ENCODE data around the gene KLF1. TPM values are rescaled to one million over a fixed set of nuclear protein-coding genes. Genes with fewer than 3 reads are reported as not detected.
A peak's percentile ranks its signal among the peaks of the same experiment; 100 is the strongest.

Gene KLF1
- total RNA-seq, 1 experiment from 2014 or later: not detected

DNA sequence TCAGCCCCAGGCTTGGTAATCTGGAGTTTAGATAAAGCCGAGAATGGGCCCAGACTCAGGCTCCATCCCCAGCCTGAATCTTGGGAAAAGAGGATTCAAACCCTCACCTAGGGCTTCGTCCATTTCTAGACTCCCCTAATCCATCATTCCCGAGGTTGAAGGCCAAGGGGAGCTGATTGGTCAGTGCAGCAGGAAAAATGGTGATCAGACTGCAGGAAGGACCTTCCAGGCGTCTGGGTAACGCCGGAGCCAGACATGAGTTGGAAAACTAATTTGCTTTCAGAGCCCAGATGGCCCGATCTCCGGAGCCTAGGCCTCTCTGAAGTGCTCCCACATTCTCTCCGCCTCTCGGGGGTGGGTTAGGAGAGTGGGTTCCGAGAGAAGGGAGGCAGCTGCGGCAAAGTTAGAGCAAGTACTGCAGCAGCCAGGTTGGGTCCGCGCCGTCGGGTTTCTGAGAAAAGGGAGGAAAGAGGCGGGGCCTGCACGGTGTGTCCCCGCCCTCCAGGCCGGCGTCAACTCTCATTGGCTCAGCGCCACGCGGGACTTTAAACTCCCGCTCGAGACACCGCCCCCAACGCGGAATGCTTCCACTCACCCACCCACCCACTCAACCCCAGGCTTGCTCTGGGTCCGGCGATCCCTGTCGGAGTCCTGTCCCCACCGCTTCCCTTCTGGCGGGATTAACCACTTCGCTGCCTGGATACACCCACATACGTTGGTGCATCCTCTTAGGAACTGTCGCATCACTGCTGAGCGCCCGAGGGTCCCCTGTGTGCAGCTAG, 51.8 kb downstream of the KLF1 start:
- H3K9me3 Mint-ChIP-seq (ENCODE audit: low read depth, unreplicated experiment): no peaks in the 10 kb centered on the region
- CTCF ChIA-PET: no interaction called here
- DNase-seq: peak; percentile 21
- H3K36me3 Mint-ChIP-seq (ENCODE audit: insufficient read depth, unreplicated experiment): peaks cover 16% of the 10 kb centered on the region
- TF ChIP-seq CTCF (IDR thresholded peaks at IDR 0.05; ENCODE audit: unreplicated experiment): no peak
- H3K4me3 Mint-ChIP-seq (ENCODE audit: low read depth, unreplicated experiment): peak overlapping the region; percentile 55
- no peak overlapping the region for H3K27ac Mint-ChIP-seq (ENCODE audit: unreplicated experiment)
- intact Hi-C loops (cut with micrococcal nuclease; ENCODE audit: unreplicated experiment): no loop called here
- peaks cover 8% of the 10 kb centered on the region for H3K4me1 Mint-ChIP-seq (ENCODE audit: low read depth, unreplicated experiment)
- no TSS peak for BruUV-seq (replicated peaks)
- peaks cover 70% of the 10 kb centered on the region for H3K27me3 Mint-ChIP-seq (ENCODE audit: unreplicated experiment)

GRCh38 chr19:12834566-12834943, 52.4 kb downstream of the KLF1 start, which contains the start of gene RTBDN:
RTBDN (minus strand) TSS chr19:12834579; CDS start chr19:12829979, 4,600 bp downstream.
- intact Hi-C loops (cut with micrococcal nuclease; ENCODE audit: unreplicated experiment): no loop called here
- Mint-ChIP-seq H3K27ac (ENCODE audit: unreplicated experiment) (no peak within 1 kb of the TSS), H3K27me3 (ENCODE audit: unreplicated experiment) (peaks cover 75% of the 10 kb centered on the region), H3K36me3 (ENCODE audit: insufficient read depth, unreplicated experiment) (peaks cover 16% of the 10 kb centered on the region), H3K4me3 (ENCODE audit: low read depth, unreplicated experiment) (peak within 1 kb of the TSS; percentile 55), H3K4me1 (ENCODE audit: low read depth, unreplicated experiment) (peaks cover 8% of the 10 kb centered on the region), H3K9me3 (ENCODE audit: low read depth, unreplicated experiment) (no peaks in the 10 kb centered on the region)
- CTCF ChIA-PET: no interaction called here
- BruUV-seq (replicated peaks): no TSS peak
- DNase-seq: no peak
- no peak for TF ChIP-seq CTCF (IDR thresholded peaks at IDR 0.05; ENCODE audit: unreplicated experiment)

Small RNA genes lying within 50 kb of the gene (microRNA-seq; reads per million reads assigned to microRNA genes)
- gene MIR5695 (not detected), gene MIR6794 (not detected)

Other genes with a start within 250 kb of the KLF1 start
- gene MAN2B1, start 220.5 kb downstream of the KLF1 start, total RNA-seq (2022): 76.9 and 84.4 TPM in 2 replicates
- gene WDR83, start 220.4 kb downstream of the KLF1 start, total RNA-seq (2022): 10.1 and 10.8 TPM in 2 replicates
- gene DHPS, start 205.3 kb downstream of the KLF1 start, total RNA-seq (2022): 57.6 and 69.1 TPM in 2 replicates
- not detected in 2 replicates for gene GNG14, start 199.2 kb downstream of the KLF1 start, total RNA-seq (2022)
- gene FBXW9, start 190.6 kb downstream of the KLF1 start, total RNA-seq (2022): 6.7 and 7.1 TPM in 2 replicates
- gene TNPO2, start 163.3 kb downstream of the KLF1 start, total RNA-seq (2022): 67.0 and 87.6 TPM in 2 replicates
- gene TRIR, start 152.5 kb downstream of the KLF1 start, total RNA-seq (2022): 124 and 128 TPM in 2 replicates
- gene GET3, start 149.7 kb downstream of the KLF1 start, total RNA-seq (2022): 52.2 and 53.8 TPM in 2 replicates
- not detected in 2 replicates for gene BEST2, start 135.4 kb downstream of the KLF1 start, total RNA-seq (2022)
- gene HOOK2, start 111.6 kb downstream of the KLF1 start, total RNA-seq (2022): 69.0 and 70.7 TPM in 2 replicates
- gene JUNB, start 95.7 kb downstream of the KLF1 start, total RNA-seq (2022): 113 and 116 TPM in 2 replicates
- 121 and 135 TPM in 2 replicates for gene PRDX2, start 85.4 kb downstream of the KLF1 start, total RNA-seq (2022)
- gene THSD8, start 85.1 kb downstream of the KLF1 start, total RNA-seq (2022): 14.0 and 16.1 TPM in 2 replicates
- gene RNASEH2A, start 80.6 kb downstream of the KLF1 start, total RNA-seq (2022): 30.6 and 41.6 TPM in 2 replicates
- gene RTBDN, start 52.6 kb downstream of the KLF1 start, total RNA-seq (2022): not detected in 2 replicates
- 1.3 and 2.6 TPM in 2 replicates for gene MAST1, start 48.7 kb downstream of the KLF1 start, total RNA-seq (2022)
- 32.7 and 38.4 TPM in 2 replicates for gene DNASE2, start 5.8 kb downstream of the KLF1 start, total RNA-seq (2022)
- gene GCDH, start 4.0 kb upstream of the KLF1 start, total RNA-seq (2022): 23.6 and 26.8 TPM in 2 replicates
- gene SYCE2, start 32.1 kb upstream of the KLF1 start, total RNA-seq (2022): 1.1 TPM in 1 of 2 replicates, not detected in the other
- gene FARSA, start 46.5 kb upstream of the KLF1 start, total RNA-seq (2022): 72.8 and 75.5 TPM in 2 replicates
- 680 and 718 TPM in 2 replicates for gene CALR, start 51.4 kb upstream of the KLF1 start, total RNA-seq (2022)
- gene RAD23A, start 58.7 kb upstream of the KLF1 start, total RNA-seq (2022): 101 and 110 TPM in 2 replicates
- gene GADD45GIP1, start 70.0 kb upstream of the KLF1 start, total RNA-seq (2022): 20.0 and 21.6 TPM in 2 replicates
- gene DAND5, start 82.4 kb upstream of the KLF1 start, total RNA-seq (2022): 0.21 and 0.47 TPM in 2 replicates
- gene NFIX, start 108.3 kb upstream of the KLF1 start, total RNA-seq (2022): 16.4 and 21.9 TPM in 2 replicates
- 0.32 TPM in 1 of 2 replicates, not detected in the other for gene LYL1, start 215.7 kb upstream of the KLF1 start, total RNA-seq (2022)
- gene TRMT1, start 229.5 kb upstream of the KLF1 start, total RNA-seq (2022): 36.5 and 40.2 TPM in 2 replicates
- gene NACC1, start 231.1 kb upstream of the KLF1 start, total RNA-seq (2022): 80.9 and 83.1 TPM in 2 replicates